ENCODE data around the gene FBL.
"Not testable (repeated sequence)": the region's sequence is repeated elsewhere in the genome, so short reads cannot be mapped to it uniquely, and the experiment has no call there.

FBL gene

DNA sequence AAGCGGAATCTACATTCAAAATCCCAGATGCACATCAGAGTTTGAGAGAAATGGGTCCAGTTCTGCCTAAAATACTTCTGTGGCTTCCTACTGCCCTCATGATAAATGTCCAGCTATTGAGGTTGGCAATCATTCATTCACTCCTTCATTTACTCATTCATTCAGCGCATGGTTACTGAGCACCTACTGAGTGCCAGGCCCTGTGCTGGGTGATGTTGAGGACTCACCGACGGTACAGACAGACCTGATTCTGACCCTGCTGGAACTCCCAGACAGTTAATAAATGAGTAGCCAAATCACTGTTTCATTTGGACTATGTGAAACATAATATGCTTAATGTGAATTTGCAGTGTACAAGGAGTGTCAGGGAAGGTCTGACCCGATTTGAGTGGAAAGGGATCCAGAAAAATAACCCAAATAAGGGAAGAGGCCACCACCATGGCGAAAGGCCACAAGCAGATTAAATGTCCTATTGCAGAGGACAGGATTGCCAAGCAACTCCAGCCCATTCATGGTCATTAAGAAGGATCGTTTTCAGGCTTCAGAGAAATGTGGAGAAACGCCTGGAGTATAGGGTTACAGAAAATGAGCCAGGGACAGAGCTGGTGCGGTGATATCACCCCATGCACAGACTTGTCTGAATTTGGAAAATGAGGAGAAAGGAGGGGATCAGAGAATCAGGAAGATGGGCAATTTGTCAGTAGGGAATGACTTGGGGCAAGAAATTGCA lies 32.8 kb downstream of the FBL start:
- Histone ChIP-seq H3K9ac (no peak overlapping the region), H4K20me1 (no peaks in the 10 kb centered on the region), H3K4me1 (no peaks in the 10 kb centered on the region)

DNA sequence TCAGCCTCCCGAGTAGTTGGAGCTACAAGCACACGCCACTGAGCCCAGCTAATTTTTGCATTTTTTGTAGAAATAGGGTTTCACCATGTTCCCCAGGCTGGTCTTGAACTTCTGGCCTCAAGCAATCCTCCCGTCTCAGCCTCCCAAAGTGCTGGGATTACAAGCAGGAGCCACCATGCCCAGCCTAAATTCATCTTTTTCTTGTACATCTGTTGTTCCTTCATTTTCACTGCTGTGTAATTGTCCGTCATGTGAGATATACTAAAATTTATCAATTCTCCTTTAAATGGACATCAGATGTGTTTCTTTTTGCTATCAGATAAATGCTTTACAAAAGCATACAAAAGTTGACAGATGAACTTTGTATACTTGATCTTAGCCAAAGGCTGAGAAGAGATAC lies 35.1 kb downstream of the FBL start:
- H3K9ac ChIP-seq: no peak overlapping the region
- no peaks in the 10 kb centered on the region for H4K20me1 ChIP-seq
- no peak overlapping the region for H3K4me2 ChIP-seq
- H3K27me3 ChIP-seq: no peaks in the 10 kb centered on the region
- no peaks in the 10 kb centered on the region for H3K36me3 ChIP-seq
- no peak overlapping the region for H3K27ac ChIP-seq
- no peak overlapping the region for H3K4me3 ChIP-seq
- peaks cover 5% of the 10 kb centered on the region; the same call in 1 of the 2 replicates for H3K9me3 ChIP-seq
- no peaks in the 10 kb centered on the region for H3K4me1 ChIP-seq
- no peak for TF ChIP-seq Cebpa-rat (IDR thresholded peaks at IDR 0.05)

More for the DNA sequence above, 32.8 kb downstream of the FBL start:
- Histone ChIP-seq H3K27ac (no peak overlapping the region), H3K27me3 (no peaks in the 10 kb centered on the region), H3K36me3 (no peaks in the 10 kb centered on the region), H3K4me2 (no peak overlapping the region), H3K4me3 (no peak overlapping the region), H3K9me3 (peaks cover 5% of the 10 kb centered on the region; the same call in 1 of the 2 replicates)
- TF ChIP-seq Cebpa-rat (IDR thresholded peaks at IDR 0.05): no peak

DNA sequence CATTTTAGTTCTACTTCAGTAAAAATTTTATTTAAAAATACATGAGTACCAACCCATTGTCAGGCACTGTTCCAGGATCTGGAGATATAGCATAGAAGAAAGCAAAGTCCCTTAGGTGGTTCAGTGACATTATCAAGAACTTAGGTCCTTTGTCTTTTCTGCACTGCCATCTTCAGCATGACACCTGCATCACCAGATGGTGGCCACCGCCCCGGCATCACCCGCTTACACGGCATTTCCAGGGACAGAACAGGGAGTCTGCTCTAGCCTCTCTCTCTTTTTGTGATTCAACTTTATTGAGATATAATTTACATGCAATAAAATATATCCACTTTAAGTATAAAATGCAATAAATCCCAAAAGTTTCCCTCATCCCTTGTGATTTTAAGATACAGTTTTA lies 35.8 kb downstream of the FBL start:
- no peak for TF ChIP-seq Cebpa-rat (IDR thresholded peaks at IDR 0.05)

DNA sequence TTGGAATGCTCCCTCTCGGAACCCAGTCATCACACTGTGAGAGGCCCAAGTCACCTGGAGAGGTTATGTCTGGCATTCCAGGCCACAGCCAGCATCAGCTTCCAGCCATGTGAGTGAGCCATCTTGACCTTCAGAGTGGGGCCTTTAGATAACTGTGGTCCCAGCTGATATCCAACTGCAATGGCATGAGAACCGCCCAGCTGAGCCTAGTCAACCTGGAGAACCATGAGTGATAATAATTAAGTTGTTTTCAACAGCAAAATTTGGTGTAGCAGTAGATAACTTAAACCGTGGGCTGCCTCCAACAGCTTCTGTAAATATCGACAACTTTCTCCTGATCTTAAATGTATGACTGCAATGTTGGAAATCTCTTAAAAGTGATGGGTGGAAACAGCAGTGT lies 36.8 kb downstream of the FBL start:
- no peaks in the 10 kb centered on the region for H3K27me3 ChIP-seq

More for the DNA sequence above, 35.8 kb downstream of the FBL start:
- Histone ChIP-seq H3K9me3 (peaks cover 5% of the 10 kb centered on the region; the same call in 1 of the 2 replicates), H3K27ac (no peak overlapping the region), H3K27me3 (no peaks in the 10 kb centered on the region), H3K4me1 (no peaks in the 10 kb centered on the region), H3K4me3 (no peak overlapping the region), H3K36me3 (no peaks in the 10 kb centered on the region), H3K4me2 (no peak overlapping the region), H3K9ac (no peak overlapping the region), H4K20me1 (no peaks in the 10 kb centered on the region)

DNA sequence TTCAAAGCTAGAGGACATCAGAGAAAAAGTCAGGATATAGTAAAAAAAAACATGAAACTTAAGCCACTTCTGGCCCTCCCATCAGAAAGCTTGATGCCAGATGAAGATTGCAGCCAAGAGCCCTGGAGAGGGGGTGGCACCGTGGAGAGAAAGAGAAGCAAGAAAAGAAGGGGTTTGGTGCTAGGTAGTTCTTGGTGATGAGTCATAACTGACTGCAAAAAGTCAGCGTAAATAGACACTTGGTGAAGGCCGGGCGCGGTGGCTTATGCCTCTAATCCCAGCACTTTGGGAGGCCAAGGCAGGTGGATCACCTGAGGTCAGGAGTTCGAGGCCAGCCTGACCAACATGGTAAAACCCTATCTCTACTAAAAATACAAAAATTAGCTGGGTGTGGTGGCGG lies 37.5 kb downstream of the FBL start:
- H3K36me3 ChIP-seq, H3K9ac ChIP-seq, H3K4me2 ChIP-seq: not testable (repeated sequence)

More for the DNA sequence above, 36.8 kb downstream of the FBL start:
- Histone ChIP-seq H4K20me1 (no peaks in the 10 kb centered on the region), H3K27ac (no peak overlapping the region), H3K4me3 (no peak overlapping the region), H3K9me3 (peaks cover 5% of the 10 kb centered on the region; the same call in 1 of the 2 replicates), H3K36me3 (no peaks in the 10 kb centered on the region), H3K9ac (no peak overlapping the region), H3K4me1 (no peaks in the 10 kb centered on the region), H3K4me2 (no peak overlapping the region)
- TF ChIP-seq Cebpa-rat (IDR thresholded peaks at IDR 0.05): no peak

DNA sequence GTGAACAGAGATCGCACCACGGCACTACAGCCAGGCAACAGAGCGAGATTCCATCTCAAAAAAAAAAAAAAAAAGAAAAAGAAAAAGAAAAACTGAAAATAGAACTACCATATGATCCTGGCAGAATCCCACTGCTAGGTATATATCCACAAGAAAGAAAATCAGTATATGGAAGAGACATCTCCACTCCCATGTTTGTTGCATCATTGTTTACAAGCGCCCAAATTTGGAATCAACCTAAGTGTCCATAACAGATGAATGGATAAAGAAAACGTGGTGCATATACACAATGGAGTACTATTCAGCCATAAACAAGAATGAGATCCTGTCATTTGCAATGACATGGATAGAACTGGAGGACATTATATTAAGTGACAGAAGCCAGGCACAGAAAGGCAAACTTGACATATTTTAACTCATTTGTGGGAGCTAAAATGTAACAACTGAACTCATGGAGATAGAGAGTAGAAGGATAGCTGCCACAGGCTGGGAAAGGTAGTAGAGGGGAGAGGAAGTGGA lies 38.3 kb downstream of the FBL start:
- no peaks in the 10 kb centered on the region for H3K4me1 ChIP-seq
- H3K36me3 ChIP-seq: no peaks in the 10 kb centered on the region
- H3K9me3 ChIP-seq: peaks cover 5% of the 10 kb centered on the region; the same call in 1 of the 2 replicates
- no peaks in the 10 kb centered on the region for H3K27me3 ChIP-seq
- H3K4me2 ChIP-seq: no peak overlapping the region
- no peak overlapping the region for H3K27ac ChIP-seq
- TF ChIP-seq Cebpa-rat (IDR thresholded peaks at IDR 0.05): no peak
- H3K9ac ChIP-seq: no peak overlapping the region
- H4K20me1 ChIP-seq: no peaks in the 10 kb centered on the region
- no peak overlapping the region for H3K4me3 ChIP-seq

More for the DNA sequence above, 37.5 kb downstream of the FBL start:
- H3K4me1 ChIP-seq, H3K4me3 ChIP-seq, H3K27ac ChIP-seq, H4K20me1 ChIP-seq, H3K27me3 ChIP-seq, H3K9me3 ChIP-seq: not testable (repeated sequence)

DNA sequence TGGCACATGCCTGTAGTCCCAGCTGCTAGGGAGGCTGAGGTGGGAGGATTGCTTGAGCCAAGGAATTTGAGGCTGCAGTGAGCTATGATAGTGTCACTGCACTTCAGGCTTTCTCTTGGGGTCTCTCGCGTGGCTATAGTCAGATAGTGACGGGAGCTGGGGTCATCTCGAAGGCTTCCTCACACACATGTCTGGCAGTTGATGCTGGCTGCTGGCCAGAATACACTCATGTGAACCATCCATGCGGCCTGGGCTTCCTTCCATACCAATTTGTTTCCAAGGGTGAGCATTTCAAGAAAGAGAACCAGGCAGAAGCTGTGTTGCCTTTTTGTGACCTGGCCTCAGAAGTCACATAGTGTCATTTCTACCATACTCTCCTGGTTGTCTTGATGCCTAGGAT lies 41.1 kb downstream of the FBL start:
- Histone ChIP-seq H4K20me1 (no peaks in the 10 kb centered on the region), H3K36me3 (no peaks in the 10 kb centered on the region), H3K9ac (no peak overlapping the region), H3K4me3 (no peak overlapping the region), H3K9me3 (peaks cover 5% of the 10 kb centered on the region; the same call in 1 of the 2 replicates), H3K27ac (no peak overlapping the region), H3K4me1 (no peaks in the 10 kb centered on the region), H3K27me3 (no peaks in the 10 kb centered on the region), H3K4me2 (no peak overlapping the region)
- no peak for TF ChIP-seq Cebpa-rat (IDR thresholded peaks at IDR 0.05)

DNA sequence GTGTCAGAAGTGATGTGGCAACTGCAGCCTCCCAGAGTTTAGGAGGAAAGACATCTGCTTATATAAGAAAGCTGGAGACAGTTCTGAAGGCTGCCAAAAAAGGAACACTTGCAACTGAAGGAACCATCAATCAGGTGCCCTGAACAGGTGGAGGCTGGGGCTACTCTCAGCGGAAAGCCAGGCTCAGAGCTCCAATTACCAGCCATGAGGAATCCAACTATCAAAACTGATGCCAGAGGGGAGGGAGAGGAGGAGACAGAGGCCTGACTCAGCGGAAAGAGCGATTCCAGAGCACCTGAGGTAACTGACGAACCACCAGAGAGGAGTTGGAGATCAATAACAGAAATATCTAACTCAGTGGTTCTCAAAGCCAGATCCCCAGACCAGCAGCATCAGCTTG lies 43.2 kb downstream of the FBL start:
- Histone ChIP-seq H3K9ac (no peak overlapping the region), H3K4me1 (no peaks in the 10 kb centered on the region), H3K27me3 (no peaks in the 10 kb centered on the region), H3K4me2 (no peak overlapping the region), H4K20me1 (no peaks in the 10 kb centered on the region), H3K9me3 (no peaks in the 10 kb centered on the region), H3K36me3 (no peaks in the 10 kb centered on the region), H3K4me3 (no peak overlapping the region), H3K27ac (no peak overlapping the region)
- TF ChIP-seq Cebpa-rat (IDR thresholded peaks at IDR 0.05): no peak

DNA sequence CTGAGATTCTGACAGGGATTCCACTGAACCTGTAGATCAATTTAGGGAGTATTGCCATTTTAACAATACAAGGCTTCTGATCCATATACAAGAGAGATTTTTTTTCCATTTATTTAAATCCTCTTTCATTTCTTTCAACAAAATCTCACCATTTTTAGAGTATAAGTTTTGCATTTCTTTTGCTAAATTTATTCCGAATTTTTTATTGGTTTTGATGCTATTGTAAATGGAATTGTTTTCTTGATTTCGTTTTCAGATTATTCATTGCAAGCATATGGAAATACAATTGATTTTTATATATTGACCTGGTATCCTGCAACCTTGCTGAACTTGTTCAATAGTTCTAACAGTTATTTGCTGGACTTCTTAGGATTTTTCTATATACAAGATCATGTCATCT lies 49.1 kb downstream of the FBL start:
- TF ChIP-seq Cebpa-rat (IDR thresholded peaks at IDR 0.05): no peak
- Histone ChIP-seq H3K9me3 (no peaks in the 10 kb centered on the region), H4K20me1 (no peaks in the 10 kb centered on the region), H3K4me2 (no peak overlapping the region), H3K9ac (no peak overlapping the region), H3K36me3 (no peaks in the 10 kb centered on the region), H3K27me3 (no peaks in the 10 kb centered on the region), H3K4me3 (no peak overlapping the region), H3K4me1 (peaks cover 8% of the 10 kb centered on the region), H3K27ac (no peak overlapping the region)

DNA sequence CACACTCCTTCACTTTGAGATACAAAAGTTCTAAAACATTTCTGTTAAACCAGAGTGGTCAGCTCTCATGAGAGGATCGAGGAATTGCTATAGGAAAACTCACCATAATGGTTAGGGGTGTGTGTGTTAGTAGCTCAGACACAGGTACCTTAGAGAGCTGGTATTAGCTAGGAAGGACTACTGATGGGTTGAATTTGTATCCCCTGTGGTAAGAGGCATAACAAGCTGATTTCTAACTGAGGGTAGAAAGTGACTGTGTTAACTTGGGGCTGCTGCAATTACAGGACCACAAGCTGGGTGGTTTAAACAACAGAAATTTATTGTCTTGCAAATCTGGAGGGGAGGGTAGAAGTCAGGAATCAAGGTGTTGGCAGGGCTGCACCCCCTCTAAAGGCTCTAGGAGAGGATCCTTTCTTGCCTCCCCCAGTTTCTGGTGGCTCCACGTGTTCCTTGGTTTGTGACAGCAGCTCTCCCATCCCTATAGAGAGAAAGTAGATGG lies 50.1 kb downstream of the FBL start:
- Histone ChIP-seq H3K4me3 (no peak overlapping the region), H3K27ac (no peak overlapping the region), H3K4me1 (peaks cover 8% of the 10 kb centered on the region), H3K36me3 (no peaks in the 10 kb centered on the region), H4K20me1 (no peaks in the 10 kb centered on the region), H3K27me3 (no peaks in the 10 kb centered on the region), H3K9me3 (no peaks in the 10 kb centered on the region), H3K4me2 (no peak overlapping the region), H3K9ac (no peak overlapping the region)
- no peak for TF ChIP-seq Cebpa-rat (IDR thresholded peaks at IDR 0.05)
